Measurements from ENCODE around the gene DMGDH. TPM values are rescaled to one million over a fixed set of nuclear protein-coding genes. Genes with fewer than 3 reads are reported as not detected.

The DMGDH gene
- total RNA-seq, 1 donor from 2014 or later: not detected

DNA sequence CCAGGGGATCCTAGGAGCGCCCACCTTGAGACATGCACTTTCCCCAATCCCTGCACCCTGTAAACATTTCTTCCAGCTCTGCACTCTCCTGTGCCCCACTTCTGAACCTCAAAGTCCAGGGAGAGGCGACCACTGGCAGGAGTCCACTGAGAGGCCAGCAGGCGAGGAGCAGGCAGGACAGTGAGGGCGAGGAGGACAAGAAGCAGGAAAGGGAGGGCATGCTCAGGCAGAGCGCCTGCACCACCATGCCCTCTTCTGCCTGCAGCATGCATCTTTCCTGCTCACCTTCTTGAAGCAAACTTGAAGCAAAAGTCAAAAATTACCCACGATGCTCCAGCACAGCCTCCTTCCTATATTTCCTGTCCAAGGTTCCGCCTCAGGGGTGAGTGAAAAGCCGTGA is 94.4 kb downstream of the DMGDH start:
- no peak for DNase-seq
- ATAC-seq (ENCODE audit: low read depth): no peak
- H3K9me3 Mint-ChIP-seq: peaks cover 4% of the 10 kb centered on the region
- TF ChIP-seq, protein P1, sequence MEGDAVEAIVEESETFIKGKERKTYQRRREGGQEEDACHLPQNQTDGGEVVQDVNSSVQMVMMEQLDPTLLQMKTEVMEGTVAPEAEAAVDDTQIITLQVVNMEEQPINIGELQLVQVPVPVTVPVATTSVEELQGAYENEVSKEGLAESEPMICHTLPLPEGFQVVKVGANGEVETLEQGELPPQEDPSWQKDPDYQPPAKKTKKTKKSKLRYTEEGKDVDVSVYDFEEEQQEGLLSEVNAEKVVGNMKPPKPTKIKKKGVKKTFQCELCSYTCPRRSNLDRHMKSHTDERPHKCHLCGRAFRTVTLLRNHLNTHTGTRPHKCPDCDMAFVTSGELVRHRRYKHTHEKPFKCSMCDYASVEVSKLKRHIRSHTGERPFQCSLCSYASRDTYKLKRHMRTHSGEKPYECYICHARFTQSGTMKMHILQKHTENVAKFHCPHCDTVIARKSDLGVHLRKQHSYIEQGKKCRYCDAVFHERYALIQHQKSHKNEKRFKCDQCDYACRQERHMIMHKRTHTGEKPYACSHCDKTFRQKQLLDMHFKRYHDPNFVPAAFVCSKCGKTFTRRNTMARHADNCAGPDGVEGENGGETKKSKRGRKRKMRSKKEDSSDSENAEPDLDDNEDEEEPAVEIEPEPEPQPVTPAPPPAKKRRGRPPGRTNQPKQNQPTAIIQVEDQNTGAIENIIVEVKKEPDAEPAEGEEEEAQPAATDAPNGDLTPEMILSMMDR (IDR thresholded peaks at IDR 0.05): no peak
- H3K4me3 Mint-ChIP-seq: no peak overlapping the region
- H3K4me1 Mint-ChIP-seq: peaks cover 38% of the 10 kb centered on the region
- H3K36me3 Mint-ChIP-seq (ENCODE audit: low read depth): peaks cover 5% of the 10 kb centered on the region
- H3K27me3 Mint-ChIP-seq: no peaks in the 10 kb centered on the region
- ChIA-PET POLR2A (no interaction called here), CTCF (no interaction called here)
- H3K27ac Mint-ChIP-seq: no peak overlapping the region
- intact Hi-C loops (cut with micrococcal nuclease): no loop called here

DNA sequence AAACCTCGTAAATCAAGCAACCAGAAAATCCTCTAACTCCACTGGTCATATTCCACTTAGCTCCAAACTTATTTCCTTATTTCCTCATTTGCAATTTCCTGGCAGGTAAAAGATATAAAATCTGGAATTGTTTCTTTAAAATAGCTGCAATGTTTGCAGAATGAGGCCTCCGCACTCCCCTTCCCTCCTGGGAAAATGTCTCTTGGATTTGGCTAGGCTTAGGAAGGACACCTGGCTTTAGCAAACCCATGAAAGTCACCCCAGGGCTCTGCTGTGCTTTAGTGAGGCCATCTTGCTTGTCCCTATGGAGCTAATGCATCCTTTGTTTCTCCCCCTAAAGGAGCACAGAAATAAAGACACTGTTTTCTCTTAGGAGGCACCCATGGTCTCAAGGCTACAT is 94.9 kb downstream of the DMGDH start:
- no peak overlapping the region for H3K4me3 Mint-ChIP-seq
- intact Hi-C loops (cut with micrococcal nuclease): no loop called here
- ChIA-PET POLR2A (no interaction called here), CTCF (no interaction called here)
- H3K9me3 Mint-ChIP-seq: peaks cover 4% of the 10 kb centered on the region
- peaks cover 5% of the 10 kb centered on the region for H3K36me3 Mint-ChIP-seq (ENCODE audit: low read depth)
- DNase-seq: no peak
- TF ChIP-seq, protein P1 (IDR thresholded peaks at IDR 0.05): no peak
- H3K27ac Mint-ChIP-seq: no peak overlapping the region
- H3K27me3 Mint-ChIP-seq: no peaks in the 10 kb centered on the region
- ATAC-seq (ENCODE audit: low read depth): no peak
- peaks cover 34% of the 10 kb centered on the region for H3K4me1 Mint-ChIP-seq

DNA sequence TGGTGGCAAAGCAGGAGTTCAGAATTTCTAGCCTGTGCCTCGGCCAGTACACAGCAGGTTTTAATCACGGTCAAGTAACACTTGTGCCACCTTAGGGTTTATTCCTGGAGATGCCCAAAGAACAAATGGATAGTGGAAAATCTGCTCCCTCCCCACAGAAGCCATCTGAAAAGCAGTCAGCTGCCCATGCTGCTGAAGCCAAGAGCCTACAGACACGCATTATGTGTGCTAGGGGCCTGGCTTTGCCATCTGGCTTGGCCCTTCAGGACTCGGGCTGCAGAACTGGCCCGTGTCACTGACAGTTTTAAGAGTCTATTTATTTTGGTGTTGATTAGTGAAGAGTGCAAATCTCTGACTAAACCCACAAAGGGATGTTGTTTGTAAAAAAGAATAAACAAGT is 95.5 kb downstream of the DMGDH start:
- DNase-seq (no peak), ATAC-seq (ENCODE audit: low read depth) (no peak)
- H3K9me3 Mint-ChIP-seq: peaks cover 4% of the 10 kb centered on the region
- H3K27ac Mint-ChIP-seq: no peak overlapping the region
- intact Hi-C loops (cut with micrococcal nuclease): no loop called here
- POLR2A ChIA-PET: no interaction called here
- H3K36me3 Mint-ChIP-seq (ENCODE audit: low read depth): no peaks in the 10 kb centered on the region
- no peak overlapping the region for H3K4me3 Mint-ChIP-seq
- peaks cover 28% of the 10 kb centered on the region for H3K4me1 Mint-ChIP-seq
- TF ChIP-seq, protein P1 (IDR thresholded peaks at IDR 0.05): no peak
- H3K27me3 Mint-ChIP-seq: no peaks in the 10 kb centered on the region
- CTCF ChIA-PET: no interaction called here

DNA sequence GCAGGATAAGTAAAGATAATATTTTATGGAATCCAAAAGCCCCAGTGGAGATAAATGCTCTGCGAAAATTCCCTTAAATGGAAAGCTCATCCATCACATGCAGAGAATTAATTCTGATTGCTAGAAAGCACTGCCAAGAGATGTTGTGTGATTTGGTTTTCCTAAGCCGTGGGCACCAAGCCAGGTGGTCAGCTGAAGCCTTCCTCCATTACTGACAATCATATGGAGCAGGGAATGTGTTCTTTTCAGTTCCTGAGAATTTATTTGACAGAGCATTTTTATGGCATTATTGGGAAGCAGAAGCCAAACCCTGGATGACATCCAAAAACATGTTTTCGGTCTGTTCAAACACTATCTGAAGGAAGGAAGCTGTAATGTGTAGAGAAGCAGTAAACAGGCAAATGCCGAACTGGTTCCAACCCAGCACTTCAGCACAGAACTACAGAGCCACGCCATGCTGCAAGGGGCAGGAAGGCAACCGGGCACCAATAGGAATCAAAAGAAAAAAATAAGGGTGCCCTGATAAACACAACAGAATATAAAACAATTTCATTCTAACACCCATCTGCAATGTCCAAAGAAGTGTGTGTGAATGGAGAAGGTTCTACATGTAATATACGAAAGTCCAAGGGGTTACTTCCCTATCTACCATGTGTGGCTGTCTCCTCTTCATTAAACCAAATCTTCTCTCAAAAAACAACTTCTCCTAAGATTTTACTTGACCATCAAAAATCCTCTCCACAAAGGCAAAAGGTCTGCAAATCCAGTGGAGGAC is 96.6 kb downstream of the DMGDH start:
- Mint-ChIP-seq H3K27ac (no peak overlapping the region), H3K27me3 (no peaks in the 10 kb centered on the region), H3K9me3 (peaks cover 4% of the 10 kb centered on the region), H3K4me3 (no peak overlapping the region), H3K36me3 (ENCODE audit: low read depth) (peaks cover 9% of the 10 kb centered on the region), H3K4me1 (peaks cover 23% of the 10 kb centered on the region)
- ATAC-seq (ENCODE audit: low read depth) (no peak), DNase-seq (no peak)
- TF ChIP-seq, protein P1 (IDR thresholded peaks at IDR 0.05): no peak
- POLR2A ChIA-PET: no interaction called here
- intact Hi-C loops (cut with micrococcal nuclease): no loop called here
- CTCF ChIA-PET: interaction anchor here (1.8 kb wide), 1 partner anchor 435 kb away, joined by 4 read pairs; no protein-coding TSS in a partner anchor

DNA sequence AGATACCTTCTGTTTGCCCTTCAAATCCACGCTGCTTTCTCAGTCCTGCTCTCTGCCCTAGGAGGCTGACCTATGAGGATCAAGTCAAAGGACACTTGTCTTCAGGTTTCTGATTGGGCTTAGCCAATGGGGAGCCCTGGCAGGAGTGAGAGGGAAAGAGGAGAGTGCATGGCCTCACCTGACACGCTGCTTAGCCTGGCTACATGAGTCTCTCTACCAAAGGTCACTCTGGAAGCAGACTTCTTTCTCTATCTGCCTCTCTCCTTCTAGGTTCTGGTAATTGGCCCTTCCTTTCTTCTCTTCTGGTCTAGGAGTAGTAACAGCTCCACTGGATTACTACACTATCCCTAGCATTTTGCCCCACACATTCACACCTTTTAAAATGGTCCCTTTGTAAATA is 97.5 kb downstream of the DMGDH start:
- intact Hi-C loops (cut with micrococcal nuclease): no loop called here
- TF ChIP-seq, protein P1 (IDR thresholded peaks at IDR 0.05): no peak
- POLR2A ChIA-PET: no interaction called here
- ATAC-seq (ENCODE audit: low read depth) (no peak), DNase-seq (no peak)
- H3K4me3 Mint-ChIP-seq: no peak overlapping the region
- CTCF ChIA-PET: interaction anchor here (1.8 kb wide), 1 partner anchor 435 kb away, joined by 4 read pairs; no protein-coding TSS in a partner anchor
- H3K27me3 Mint-ChIP-seq: no peaks in the 10 kb centered on the region
- no peaks in the 10 kb centered on the region for H3K9me3 Mint-ChIP-seq
- H3K4me1 Mint-ChIP-seq: peaks cover 15% of the 10 kb centered on the region
- no peak overlapping the region for H3K27ac Mint-ChIP-seq
- H3K36me3 Mint-ChIP-seq (ENCODE audit: low read depth): peaks cover 13% of the 10 kb centered on the region
